Omental fat pad (tissue), 4 donors: Measurements from ENCODE around the gene PTPA. TPM values are rescaled to one million over a fixed set of nuclear protein-coding genes. Genes with fewer than 3 reads are reported as not detected.
A peak's percentile ranks its signal among the peaks of the same experiment; 100 is the strongest.

Experiments
- ATAC-seq: fragments of 150-250 bp; one replicate; pipeline ENCODE4 v1.9.1; 2016; ENCODE audit warnings: mild to moderate bottlenecking, moderate library complexity; ENCODE audit not compliant: low FRiP score
- DNase-seq: peaks from one replicate; pipeline ENCODE4 v3.0.0-alpha.2; 2019; ENCODE audit warnings: low spot score
- total RNA-seq, 4 donors: library from RNA; depleted of rRNA; stranded (reverse); fragments of >200 nt; gene quantifications; one replicate each; pipeline ENCODE4 v1.1.0, GENCODE V29; 2016
- TF ChIP-seq, protein P1 (sequence below), 3 donors: fragments of 450-650 bp; IDR thresholded peaks; one replicate each; pipeline ENCODE4 v1.5.1; 2016 to 2017; ENCODE audit warnings: antibody characterized with exemption in 3 of 3, mild to moderate bottlenecking in 3 of 3, moderate library complexity in 2 of 3

Gene PTPA
- total RNA-seq, 4 donors from 2014 or later = 37.2 to 49.5 (median 41.8) TPM

DNA sequence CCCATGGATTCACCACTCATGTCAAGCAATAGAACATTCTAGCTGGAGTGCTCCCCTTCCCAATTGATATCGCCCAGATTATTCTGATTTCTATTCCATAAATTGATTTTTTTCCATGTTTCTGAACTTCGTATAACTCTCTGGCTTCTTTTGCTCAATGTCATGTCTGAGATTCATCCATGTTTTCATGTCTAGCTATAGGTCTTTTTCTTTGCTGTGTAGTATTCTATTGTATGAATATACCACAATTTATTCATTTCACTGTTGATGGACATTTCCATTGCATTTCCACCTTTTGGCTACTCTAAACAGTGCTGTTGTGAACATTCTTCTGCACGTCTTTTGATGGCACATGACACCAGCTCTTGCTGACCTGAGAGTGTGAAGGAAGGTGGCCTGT is 19.6 kb downstream of the PTPA start:
- DNase-seq (no peak), ATAC-seq (no peak)
- TF ChIP-seq, protein P1, sequence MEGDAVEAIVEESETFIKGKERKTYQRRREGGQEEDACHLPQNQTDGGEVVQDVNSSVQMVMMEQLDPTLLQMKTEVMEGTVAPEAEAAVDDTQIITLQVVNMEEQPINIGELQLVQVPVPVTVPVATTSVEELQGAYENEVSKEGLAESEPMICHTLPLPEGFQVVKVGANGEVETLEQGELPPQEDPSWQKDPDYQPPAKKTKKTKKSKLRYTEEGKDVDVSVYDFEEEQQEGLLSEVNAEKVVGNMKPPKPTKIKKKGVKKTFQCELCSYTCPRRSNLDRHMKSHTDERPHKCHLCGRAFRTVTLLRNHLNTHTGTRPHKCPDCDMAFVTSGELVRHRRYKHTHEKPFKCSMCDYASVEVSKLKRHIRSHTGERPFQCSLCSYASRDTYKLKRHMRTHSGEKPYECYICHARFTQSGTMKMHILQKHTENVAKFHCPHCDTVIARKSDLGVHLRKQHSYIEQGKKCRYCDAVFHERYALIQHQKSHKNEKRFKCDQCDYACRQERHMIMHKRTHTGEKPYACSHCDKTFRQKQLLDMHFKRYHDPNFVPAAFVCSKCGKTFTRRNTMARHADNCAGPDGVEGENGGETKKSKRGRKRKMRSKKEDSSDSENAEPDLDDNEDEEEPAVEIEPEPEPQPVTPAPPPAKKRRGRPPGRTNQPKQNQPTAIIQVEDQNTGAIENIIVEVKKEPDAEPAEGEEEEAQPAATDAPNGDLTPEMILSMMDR (IDR thresholded peaks at IDR 0.05) = no peak

DNA sequence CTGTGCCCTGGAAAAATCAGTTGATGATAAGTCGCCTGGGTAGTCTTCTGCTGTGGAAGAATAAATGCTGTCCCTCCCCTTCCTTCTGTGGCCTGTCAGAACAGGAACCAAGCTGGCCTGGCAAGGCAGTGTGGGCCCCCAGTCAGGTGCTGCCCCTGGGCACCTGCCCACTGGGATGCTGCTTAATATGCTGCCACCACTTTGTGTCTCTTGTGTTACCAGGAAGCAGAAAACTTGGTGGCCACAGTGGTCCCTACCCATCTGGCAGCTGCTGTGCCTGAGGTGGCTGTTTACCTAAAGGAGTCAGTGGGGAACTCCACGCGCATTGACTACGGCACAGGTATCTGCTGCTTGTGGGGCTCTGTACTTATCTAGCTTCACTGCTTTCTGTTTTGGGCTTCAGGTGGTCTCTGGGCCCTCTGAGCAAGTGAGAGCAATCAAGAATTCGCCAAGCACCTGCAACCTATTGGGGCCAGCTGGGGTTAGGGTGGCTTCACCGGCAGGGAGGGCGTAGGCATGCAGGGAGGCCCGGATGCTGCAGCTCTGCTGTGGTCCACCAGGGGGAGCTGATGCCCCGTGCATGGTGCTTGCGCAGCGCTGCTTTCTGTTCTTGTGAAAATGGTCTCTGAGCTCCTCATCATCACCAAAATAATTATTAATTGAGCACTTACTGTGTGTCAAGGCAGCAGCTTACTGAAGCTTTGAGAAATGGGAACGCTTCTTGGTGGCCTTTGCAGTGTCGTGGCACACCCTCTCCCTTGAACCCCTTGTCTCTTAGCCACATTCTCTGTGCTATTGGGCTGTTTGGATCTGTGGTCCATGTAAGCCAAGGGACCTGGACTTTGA is 20.3 kb downstream of the PTPA start:
- TF ChIP-seq, protein P1 (IDR thresholded peaks at IDR 0.05) = peak in 2 of 3 donors; percentile 58 to 98
- DNase-seq (peak; percentile 69), ATAC-seq (peak; percentile 83)

DNA sequence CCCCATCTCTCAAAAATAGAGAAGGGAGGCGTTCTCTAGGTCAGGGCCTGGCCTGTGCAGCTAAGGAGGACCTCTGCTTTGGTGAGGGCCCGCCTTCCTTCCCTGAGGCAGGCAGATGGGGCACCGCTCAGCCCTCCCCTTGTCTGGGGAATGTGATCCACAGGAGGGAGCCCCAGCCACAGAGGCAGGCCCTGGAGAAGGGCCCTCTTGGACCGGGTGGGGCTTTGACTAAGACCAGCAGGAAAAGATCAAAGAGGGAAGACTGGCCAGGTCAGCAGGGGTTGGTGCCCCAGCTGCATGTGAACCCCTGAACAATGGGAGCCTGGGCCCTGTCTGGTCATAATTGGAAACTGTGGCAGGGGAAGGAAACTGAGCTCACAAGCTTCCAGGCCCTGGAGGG is 21.9 kb downstream of the PTPA start:
- TF ChIP-seq, protein P1 (IDR thresholded peaks at IDR 0.05) = no peak
- ATAC-seq = no peak
- no peak for DNase-seq

DNA sequence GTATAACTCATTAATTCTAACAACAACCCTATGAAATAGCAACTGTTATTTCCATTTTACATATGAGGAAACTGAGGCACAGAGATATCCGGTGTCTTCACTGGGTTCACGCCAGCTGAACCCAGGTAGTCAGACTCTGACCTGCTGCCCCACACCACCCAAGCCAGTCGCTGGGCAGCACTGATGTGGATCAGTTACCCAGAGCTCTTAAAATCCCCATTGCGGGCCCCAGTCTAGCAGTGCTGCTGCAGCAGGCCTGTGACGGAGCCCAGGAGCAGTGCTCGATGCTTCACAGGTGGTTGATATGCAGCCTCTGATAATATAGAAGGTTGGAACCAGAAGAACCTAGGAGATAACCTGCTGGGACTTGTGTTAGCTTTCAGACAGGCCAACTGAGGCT is 24.3 kb downstream of the PTPA start:
- TF ChIP-seq, protein P1 (IDR thresholded peaks at IDR 0.05) = no peak
- ATAC-seq = no peak
- DNase-seq = no peak

DNA sequence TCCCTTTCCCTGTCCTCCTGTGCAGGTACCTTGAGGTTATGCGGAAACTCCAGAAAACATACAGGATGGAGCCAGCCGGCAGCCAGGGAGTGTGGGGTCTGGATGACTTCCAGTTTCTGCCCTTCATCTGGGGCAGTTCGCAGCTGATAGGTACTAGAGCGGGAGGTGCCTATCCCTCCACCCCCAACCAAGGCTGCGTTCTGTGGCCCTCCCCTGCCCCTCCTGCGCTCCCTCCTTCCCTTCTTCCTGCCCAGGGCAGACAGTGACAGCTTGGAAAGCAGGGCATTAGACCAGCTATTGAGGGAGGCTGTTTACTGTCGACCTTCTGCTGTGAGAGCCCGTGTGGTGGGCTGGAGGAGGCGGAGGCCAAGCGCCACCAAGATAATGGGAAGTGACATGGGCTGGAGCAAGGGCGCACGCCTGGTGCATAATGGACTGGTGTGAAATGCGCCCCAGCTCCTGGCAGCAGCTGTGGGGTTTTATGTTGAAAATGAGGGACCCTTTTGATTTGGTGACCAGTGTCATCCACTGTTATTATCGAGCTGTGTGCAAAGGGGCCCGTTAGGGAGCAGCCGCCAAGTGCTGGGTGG is 25.3 kb downstream of the PTPA start:
- TF ChIP-seq, protein P1 (IDR thresholded peaks at IDR 0.05) = no peak
- ATAC-seq (no peak), DNase-seq (no peak)

DNA sequence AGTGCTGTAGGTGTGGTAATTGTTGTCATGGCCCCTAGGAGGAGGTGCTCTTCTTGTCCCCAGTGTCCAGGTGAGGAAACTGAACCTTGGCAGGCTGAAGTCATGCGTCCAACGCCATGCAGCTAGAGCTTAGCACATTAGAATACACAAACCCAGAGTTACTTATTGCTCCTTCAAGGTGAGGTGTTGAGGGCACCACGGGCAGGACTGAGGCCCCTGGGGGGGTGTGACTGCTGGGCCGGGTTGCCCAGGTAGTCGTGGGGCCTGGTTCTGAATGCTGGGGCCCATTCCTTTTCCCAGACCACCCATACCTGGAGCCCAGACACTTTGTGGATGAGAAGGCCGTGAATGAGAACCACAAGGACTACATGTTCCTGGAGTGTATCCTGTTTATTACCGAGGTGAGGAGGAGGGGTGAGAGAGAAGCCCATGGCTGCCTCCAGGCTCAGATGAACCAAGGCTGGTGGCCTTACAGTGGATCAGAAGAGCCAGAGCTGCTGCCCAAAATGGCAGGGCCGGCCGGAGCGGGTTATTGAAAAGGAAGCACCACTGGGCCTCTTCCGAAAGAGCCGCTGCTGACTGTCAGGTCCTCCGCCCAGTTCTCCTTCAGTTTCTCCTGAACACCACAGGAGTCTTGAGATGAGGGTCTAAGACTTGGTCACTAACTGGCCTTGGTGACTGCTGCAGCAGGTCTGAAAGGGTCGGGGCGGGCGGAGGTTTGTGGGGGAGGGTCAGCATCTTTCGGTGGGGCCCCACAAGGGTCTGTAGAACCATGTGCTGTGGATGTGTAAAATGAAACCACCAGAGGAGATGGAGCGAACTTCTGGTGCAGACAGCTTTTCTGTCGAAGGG is 26.3 kb downstream of the PTPA start:
- TF ChIP-seq, protein P1 (IDR thresholded peaks at IDR 0.05) = no peak
- no peak for ATAC-seq
- no peak for DNase-seq
